SK-N-SH (cell line): Measurements from ENCODE around the gene SLC26A8. TPM values are rescaled to one million over a fixed set of nuclear protein-coding genes. Genes with fewer than 3 reads are reported as not detected.
"Not testable (repeated sequence)": the region's sequence is repeated elsewhere in the genome, so short reads cannot be mapped to it uniquely, and the experiment has no call there.

ENCODE experiments used
- CTCF ChIA-PET: fragments of 300-600, 350-600 bp; formaldehyde crosslinking; extraction: SDS; loops from one replicate; lab custom pipeline; 2021; lab: Yijun Ruan, JAX
- POLR2A ChIA-PET: fragments of 350-600 bp; sonication (Branson Sonifier 250); formaldehyde crosslinking; extraction: SDS; loops from one replicate; lab custom pipeline; 2020; ENCODE audit warnings: antibody characterized with exemption, inconsistent platforms; lab: Yijun Ruan, JAX
- DNase-seq: peaks from one replicate; pipeline ENCODE4 v3.0.0; 2012
- H2AFZ ChIP-seq: fragments of 200-600 bp; sonication (generic); 2 replicates; pipeline ENCODE4 v1.8.1; 2016; ENCODE audit warnings: antibody characterized with exemption, mild to moderate bottlenecking, low read depth
- H3F3A ChIP-seq: fragments of 200-600 bp; sonication (generic); replicated peaks from 2 replicates; pipeline ENCODE3; 2016; ENCODE audit warnings: antibody characterized with exemption, mild to moderate bottlenecking; ENCODE audit not compliant: insufficient read depth
- H3K27ac ChIP-seq, 2 experiments: fragments of 200-500 bp in 1 of 2; fragments of 200-600 bp in 1 of 2; sonication (Bioruptor generic) in 1 of 2; sonication (generic), shearing (Covaris generic) in 1 of 2; 2 replicates each; pipeline versions ENCODE4 v1.5.1 to v1.6.1; 2014 to 2016; ENCODE audit warnings: low read depth in 2 of 2, inconsistent platforms in 1 of 2, low read length in 1 of 2, mild to moderate bottlenecking in 1 of 2, mixed read lengths in 1 of 2
- H3K27me3 ChIP-seq: fragments of 200-600 bp; sonication (generic), shearing (Covaris generic); 2 replicates; pipeline ENCODE4 v1.6.1; 2016; ENCODE audit warnings: mixed run types; ENCODE audit not compliant: insufficient read depth
- H3K36me3 ChIP-seq, 2 experiments: fragments of 200-500 bp in 1 of 2; fragments of 200-600 bp in 1 of 2; sonication (Bioruptor generic) in 1 of 2; sonication (generic) in 1 of 2; replicated peaks in 1 of 2; 2 replicates each; pipeline versions ENCODE3 to v1.5.1; 2014 to 2016; ENCODE audit warnings: low read length in 1 of 2, mild to moderate bottlenecking in 1 of 2; ENCODE audit not compliant: insufficient read depth in 2 of 2, control insufficient read depth in 1 of 2
- H3K4me1 ChIP-seq, 2 experiments: fragments of 200-500 bp in 1 of 2; fragments of 200-600 bp in 1 of 2; sonication (Bioruptor generic) in 1 of 2; sonication (generic), shearing (Covaris generic) in 1 of 2; 2 replicates each; pipeline versions ENCODE4 v1.5.1 to v1.6.1; 2014 to 2016; ENCODE audit warnings: low read depth in 1 of 2, low read length in 1 of 2, mixed run types in 1 of 2; ENCODE audit not compliant: insufficient read depth in 2 of 2, control insufficient read depth in 1 of 2
- H3K4me2 ChIP-seq: fragments of 200-600 bp; sonication (generic), shearing (Covaris generic); 2 replicates; pipeline ENCODE4 v1.6.1; 2017; ENCODE audit warnings: mixed run types
- H3K4me3 ChIP-seq, 2 experiments: fragments of 200-500 bp in 1 of 2; fragments of 200-600 bp in 1 of 2; sonication (Bioruptor generic) in 1 of 2; sonication (generic), shearing (Covaris generic) in 1 of 2; 2 replicates each; pipeline versions ENCODE4 v1.5.1 to v1.8.1; 2014 to 2016; ENCODE audit warnings: low read depth in 2 of 2, inconsistent platforms in 1 of 2, low read length in 1 of 2, mild to moderate bottlenecking in 1 of 2, mixed read lengths in 1 of 2, moderate library complexity in 1 of 2
- H3K79me2 ChIP-seq: fragments of 200-600 bp; sonication (generic); 2 replicates; pipeline ENCODE4 v1.8.1; 2017; ENCODE audit warnings: mild to moderate bottlenecking; ENCODE audit not compliant: insufficient read depth
- H3K9ac ChIP-seq: fragments of 200-600 bp; sonication (generic); 2 replicates; pipeline ENCODE4 v1.6.1; 2017; ENCODE audit warnings: mixed run types
- H3K9me2 ChIP-seq: fragments of 200-600 bp; sonication (generic); 2 replicates; pipeline ENCODE4 v1.6.1; 2017; ENCODE audit warnings: mixed run types
- H3K9me3 ChIP-seq: fragments of 200-600 bp; sonication (generic); 2 replicates; pipeline ENCODE4 v1.6.1; 2017; ENCODE audit warnings: mixed run types, mild to moderate bottlenecking, moderate library complexity
- H4K20me1 ChIP-seq: fragments of 200-600 bp; sonication (generic); 2 replicates; pipeline ENCODE4 v1.6.1; 2017; ENCODE audit warnings: mild to moderate bottlenecking, mixed run types; ENCODE audit not compliant: insufficient read depth
- CHD2 ChIP-seq: fragments of 150-350 bp; IDR thresholded peaks from 2 replicates; pipeline ENCODE4 v1.6.1; 2018; ENCODE audit warnings: low read length; ENCODE audit not compliant: partially characterized antibody
- ELF1 ChIP-seq: IDR thresholded peaks from 2 replicates; pipeline ENCODE4 v1.4.0; 2012
- EP300 ChIP-seq, 2 experiments: IDR thresholded peaks; 2 replicates each; pipeline versions ENCODE4 v1.4.0 to v1.6.1; 2012; ENCODE audit warnings: borderline replicate concordance in 1 of 2, low read depth in 1 of 2, low read length in 1 of 2
- FOSL2 ChIP-seq: IDR thresholded peaks from 2 replicates; pipeline ENCODE4 v1.4.0; 2012; ENCODE audit warnings: low read depth, mild to moderate bottlenecking, moderate library complexity, borderline replicate concordance
- GABPA ChIP-seq: IDR thresholded peaks from 2 replicates; pipeline ENCODE4 v1.4.0; 2012; ENCODE audit warnings: low read depth, mild to moderate bottlenecking
- GATA2 ChIP-seq: sonication (generic); formaldehyde crosslinking; IDR thresholded peaks from 2 replicates; pipeline ENCODE4 v1.5.0; 2020; ENCODE audit warnings: mild to moderate bottlenecking, missing genetic modification reagents
- MEF2A ChIP-seq: IDR thresholded peaks from 2 replicates; pipeline ENCODE4 v1.4.0; 2012; ENCODE audit warnings: low read depth, borderline replicate concordance
- NFIC ChIP-seq: IDR thresholded peaks from 2 replicates; pipeline ENCODE4 v1.4.0; 2012; ENCODE audit warnings: borderline replicate concordance
- NRF1 ChIP-seq: IDR thresholded peaks from 2 replicates; pipeline ENCODE4 v1.6.1; 2012; ENCODE audit warnings: low read depth, mild to moderate bottlenecking, low read length
- RFX5 ChIP-seq: IDR thresholded peaks from 2 replicates; pipeline ENCODE4 v1.6.1; 2012; ENCODE audit warnings: mild to moderate bottlenecking, improper control_type of control experiment, low read length
- SIN3A ChIP-seq: IDR thresholded peaks from 2 replicates; pipeline ENCODE4 v1.6.1; 2012; ENCODE audit warnings: low read depth, mild to moderate bottlenecking, low read length, moderate library complexity, borderline replicate concordance
- USF2 ChIP-seq: fragments of 150-350 bp; IDR thresholded peaks from 2 replicates; pipeline ENCODE4 v1.6.1; 2017; ENCODE audit warnings: antibody characterized with exemption, low read length, low read depth, borderline replicate concordance
- whole genome bisulfite sequencing: methylation state at CpG from one replicate; pipeline ENCODE4 v1.1.6; 2017; ENCODE audit warnings: low lambda C conversion rate; 5-methylcytosine and 5-hydroxymethylcytosine counted together
- polyA plus RNA-seq, 3 experiments: library from polyadenylated mRNA; depleted of rRNA; stranded (reverse); fragments of >200 nt; gene quantifications; 2 replicates each; pipeline ENCODE4 v1.2.3, GENCODE V29; 2012
- TF ChIP-seq, protein P1 (sequence below): IDR thresholded peaks from 2 replicates; pipeline ENCODE4; 2012
- TF ChIP-seq, protein P2 (sequence below): IDR thresholded peaks from 2 replicates; pipeline ENCODE4 v1.4.0; 2012; ENCODE audit warnings: low read depth
- TF ChIP-seq, protein P3 (sequence below): IDR thresholded peaks from 2 replicates; pipeline ENCODE4 v1.6.1; 2012; ENCODE audit warnings: mild to moderate bottlenecking, low read depth, low read length, moderate library complexity

The SLC26A8 gene
- polyA plus RNA-seq, 1 of the 3 experiments (the other 2 are of a cell fraction) = not detected

- Histone ChIP-seq H3K27me3 (no peaks in the 10 kb centered on the region; the same call in 1 of the 2 replicates), H3K79me2 (no peaks in the 10 kb centered on the region), H3K4me2 (no peak overlapping the region), H3K9ac (no peak overlapping the region), H3K9me3 (no peaks in the 10 kb centered on the region), H4K20me1 (no peaks in the 10 kb centered on the region), H3K4me1 (no peaks in the 10 kb centered on the region), H3K4me3 (no peak overlapping the region), H3K9me2 (no peaks in the 10 kb centered on the region), H3K27ac (no peak overlapping the region), H2AFZ (no peak overlapping the region), H3K36me3 (no peaks in the 10 kb centered on the region), H3F3A (no peaks in the 10 kb centered on the region)
- TF ChIP-seq, protein P1, sequence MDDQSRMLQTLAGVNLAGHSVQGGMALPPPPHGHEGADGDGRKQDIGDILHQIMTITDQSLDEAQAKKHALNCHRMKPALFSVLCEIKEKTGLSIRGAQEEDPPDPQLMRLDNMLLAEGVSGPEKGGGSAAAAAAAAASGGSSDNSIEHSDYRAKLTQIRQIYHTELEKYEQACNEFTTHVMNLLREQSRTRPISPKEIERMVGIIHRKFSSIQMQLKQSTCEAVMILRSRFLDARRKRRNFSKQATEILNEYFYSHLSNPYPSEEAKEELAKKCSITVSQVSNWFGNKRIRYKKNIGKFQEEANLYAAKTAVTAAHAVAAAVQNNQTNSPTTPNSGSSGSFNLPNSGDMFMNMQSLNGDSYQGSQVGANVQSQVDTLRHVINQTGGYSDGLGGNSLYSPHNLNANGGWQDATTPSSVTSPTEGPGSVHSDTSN = no peak
- TF ChIP-seq NRF1 (no peak), NFIC (no peak), SIN3A (no peak), RFX5 (no peak), GATA2 (CRISPR knock-in tag) (no peak), USF2 (no peak), MEF2A (no peak), CHD2 (no peak), ELF1 (no peak), EP300 (IDR thresholded peaks at IDR 0.05; ENCODE audit: borderline replicate concordance in 1 of 2, low read depth in 1 of 2, low read length in 1 of 2) (no peak), GABPA (no peak), FOSL2 (no peak)
- TF ChIP-seq, protein P2, sequence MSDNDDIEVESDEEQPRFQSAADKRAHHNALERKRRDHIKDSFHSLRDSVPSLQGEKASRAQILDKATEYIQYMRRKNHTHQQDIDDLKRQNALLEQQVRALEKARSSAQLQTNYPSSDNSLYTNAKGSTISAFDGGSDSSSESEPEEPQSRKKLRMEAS = no peak
- TF ChIP-seq, protein P3, sequence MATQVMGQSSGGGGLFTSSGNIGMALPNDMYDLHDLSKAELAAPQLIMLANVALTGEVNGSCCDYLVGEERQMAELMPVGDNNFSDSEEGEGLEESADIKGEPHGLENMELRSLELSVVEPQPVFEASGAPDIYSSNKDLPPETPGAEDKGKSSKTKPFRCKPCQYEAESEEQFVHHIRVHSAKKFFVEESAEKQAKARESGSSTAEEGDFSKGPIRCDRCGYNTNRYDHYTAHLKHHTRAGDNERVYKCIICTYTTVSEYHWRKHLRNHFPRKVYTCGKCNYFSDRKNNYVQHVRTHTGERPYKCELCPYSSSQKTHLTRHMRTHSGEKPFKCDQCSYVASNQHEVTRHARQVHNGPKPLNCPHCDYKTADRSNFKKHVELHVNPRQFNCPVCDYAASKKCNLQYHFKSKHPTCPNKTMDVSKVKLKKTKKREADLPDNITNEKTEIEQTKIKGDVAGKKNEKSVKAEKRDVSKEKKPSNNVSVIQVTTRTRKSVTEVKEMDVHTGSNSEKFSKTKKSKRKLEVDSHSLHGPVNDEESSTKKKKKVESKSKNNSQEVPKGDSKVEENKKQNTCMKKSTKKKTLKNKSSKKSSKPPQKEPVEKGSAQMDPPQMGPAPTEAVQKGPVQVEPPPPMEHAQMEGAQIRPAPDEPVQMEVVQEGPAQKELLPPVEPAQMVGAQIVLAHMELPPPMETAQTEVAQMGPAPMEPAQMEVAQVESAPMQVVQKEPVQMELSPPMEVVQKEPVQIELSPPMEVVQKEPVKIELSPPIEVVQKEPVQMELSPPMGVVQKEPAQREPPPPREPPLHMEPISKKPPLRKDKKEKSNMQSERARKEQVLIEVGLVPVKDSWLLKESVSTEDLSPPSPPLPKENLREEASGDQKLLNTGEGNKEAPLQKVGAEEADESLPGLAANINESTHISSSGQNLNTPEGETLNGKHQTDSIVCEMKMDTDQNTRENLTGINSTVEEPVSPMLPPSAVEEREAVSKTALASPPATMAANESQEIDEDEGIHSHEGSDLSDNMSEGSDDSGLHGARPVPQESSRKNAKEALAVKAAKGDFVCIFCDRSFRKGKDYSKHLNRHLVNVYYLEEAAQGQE = no peak
- ChIA-PET CTCF (no interaction called here), POLR2A (no interaction called here)
- DNase-seq = no peak
- 78% methylated on average over 6 of the region's 6 CpGs for WGBS
Measured at GRCh38 chr6:35980991-35981645, 43.3 kb downstream of the SLC26A8 start.

DNA sequence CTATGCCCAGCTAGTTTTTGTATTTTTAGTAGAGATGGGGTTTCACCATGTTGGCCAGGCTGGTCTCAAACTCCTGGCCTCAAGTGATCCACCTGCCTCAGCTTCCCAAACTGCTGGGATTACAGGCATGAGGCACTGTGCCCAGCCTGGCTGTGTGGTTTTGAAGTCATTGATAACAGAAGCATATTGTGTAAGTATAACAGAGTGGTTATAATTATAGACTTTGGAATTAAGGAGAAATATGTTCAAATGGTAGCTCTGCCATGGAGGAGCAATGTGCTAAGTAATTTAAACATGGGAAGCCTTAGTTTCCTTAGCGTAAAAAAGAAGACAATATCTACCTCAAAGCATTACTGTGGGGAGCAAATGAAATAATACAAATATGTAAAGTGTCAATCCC, 44.3 kb downstream of the SLC26A8 start:
- WGBS = 100% methylated on average over 1 of the region's 1 CpG
- H3K9me3 ChIP-seq, H3K9me2 ChIP-seq, H3K4me1 ChIP-seq, H3K79me2 ChIP-seq, DNase-seq, H3K27me3 ChIP-seq, H3K4me3 ChIP-seq, H2AFZ ChIP-seq, H3K9ac ChIP-seq, H4K20me1 ChIP-seq, H3K4me2 ChIP-seq, H3K27ac ChIP-seq, H3K36me3 ChIP-seq, H3F3A ChIP-seq, POLR2A ChIA-PET: not testable (repeated sequence)
- CTCF ChIA-PET = interaction anchor here (1.8 kb wide), 1 partner anchor 47 kb away, joined by 6 read pairs; the partner anchor contains the start of gene MAPK14
